ENCODE results near the gene DYNLT1. TPM values are rescaled to one million over a fixed set of nuclear protein-coding genes. Genes with fewer than 3 reads are reported as not detected.
"Not testable (repeated sequence)": the region's sequence is repeated elsewhere in the genome, so short reads cannot be mapped to it uniquely, and the experiment has no call there.

DYNLT1 gene
- total and polyA plus RNA-seq, 4 donors: 78.6 to 211 (median 90.2) TPM

DNA sequence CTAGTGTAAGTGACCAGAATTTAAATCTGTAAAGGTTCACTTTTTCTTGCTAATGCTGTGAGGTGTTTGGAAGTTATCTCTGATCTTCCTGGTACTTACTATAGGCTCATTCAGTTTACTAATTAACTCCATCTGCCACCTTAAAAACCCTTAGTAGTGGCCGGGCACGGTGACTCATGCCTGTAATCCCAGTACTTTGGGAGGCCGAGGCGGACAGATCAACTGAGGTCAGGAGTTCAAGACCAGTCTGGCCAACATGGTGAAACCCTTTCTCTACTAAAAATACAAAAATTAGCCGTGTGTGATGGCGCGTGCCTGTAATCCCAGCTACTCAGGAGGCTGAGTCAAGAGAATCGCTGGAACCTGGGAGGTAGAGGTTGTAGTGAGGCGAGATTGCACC lies 12.4 kb upstream of the DYNLT1 start:
- H3K4me3 ChIP-seq (ENCODE audit: low read length in 2 of 2); H3K4me1 ChIP-seq (ENCODE audit: control insufficient read depth in 1 of 2, insufficient read depth in 2 of 2, low read length in 2 of 2); ATAC-seq (ENCODE audit: low FRiP score); intact Hi-C loops (cut with DNase I); DNase-seq; H3K27me3 ChIP-seq (ENCODE audit: control insufficient read depth in 1 of 2, insufficient read depth in 2 of 2, low read length in 1 of 2); H3K36me3 ChIP-seq (ENCODE audit: control insufficient read depth in 1 of 2, insufficient read depth in 2 of 2, low read length in 1 of 2); H3K27ac ChIP-seq (ENCODE audit: low read depth in 1 of 2, low read length in 2 of 2); H3K9me3 ChIP-seq (ENCODE audit: control insufficient read depth, low read length): not testable (repeated sequence)
- WGBS, 2 donors: 86 to 87% methylated on average over 9 of the region's 9 CpGs

DNA sequence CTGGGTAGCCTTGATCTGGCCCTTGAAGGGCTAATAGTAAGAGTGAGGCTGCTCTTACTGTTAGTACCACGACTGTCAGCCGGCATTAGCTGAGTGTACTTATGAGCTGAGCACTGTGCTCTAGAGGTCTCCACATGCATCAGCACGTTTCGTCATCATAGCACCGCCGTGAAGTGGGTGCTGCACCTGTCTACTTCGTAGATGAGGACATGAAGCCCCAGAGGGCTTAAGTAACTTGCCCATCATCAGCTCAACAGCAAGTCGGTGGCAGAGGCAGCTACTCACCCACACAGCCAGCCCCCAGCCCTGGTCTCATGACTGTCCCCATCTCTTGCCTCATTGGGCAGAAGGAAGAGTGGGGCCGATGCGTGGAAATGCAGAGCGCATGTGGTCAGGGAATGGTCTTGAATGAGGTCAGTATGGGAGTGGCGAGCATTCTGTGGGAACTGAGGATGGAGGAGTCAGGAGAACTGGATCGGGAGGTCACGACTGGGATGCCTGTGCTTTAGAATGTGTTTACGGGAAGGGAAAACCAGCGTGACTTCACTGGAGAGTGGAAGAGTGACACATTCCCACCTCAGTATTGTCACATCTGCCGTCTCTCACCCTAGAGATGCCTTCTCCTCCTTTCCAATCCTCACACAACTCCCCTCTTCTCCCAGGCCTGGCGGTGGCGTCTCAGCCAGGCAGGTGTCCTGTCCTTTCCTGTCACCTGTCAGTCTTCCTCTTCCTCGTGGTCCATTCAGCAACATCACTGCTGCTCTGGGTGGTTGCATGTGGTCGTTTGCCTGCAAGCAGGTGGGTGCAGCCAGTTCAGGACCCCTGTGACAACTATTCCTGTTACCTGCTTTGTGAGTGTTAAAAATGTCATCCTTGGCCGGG lies 11.3 kb upstream of the DYNLT1 start:
- Histone ChIP-seq H3K4me1 (ENCODE audit: control insufficient read depth in 1 of 2, insufficient read depth in 2 of 2, low read length in 2 of 2) (no peaks in the 10 kb centered on the region), H3K9me3 (ENCODE audit: control insufficient read depth, low read length) (no peaks in the 10 kb centered on the region), H3K4me3 (ENCODE audit: low read length in 2 of 2) (no peak overlapping the region), H3K27ac (ENCODE audit: low read depth in 1 of 2, low read length in 2 of 2) (no peak overlapping the region), H3K27me3 (ENCODE audit: control insufficient read depth in 1 of 2, insufficient read depth in 2 of 2, low read length in 1 of 2) (no peaks in the 10 kb centered on the region), H3K36me3 (ENCODE audit: control insufficient read depth in 1 of 2, insufficient read depth in 2 of 2, low read length in 1 of 2) (no peaks in the 10 kb centered on the region)
- intact Hi-C loops (cut with DNase I): no loop called here
- WGBS, 2 donors: 88 to 90% methylated on average over 22 of the region's 22 CpGs
- DNase-seq: no peak
- no peak for ATAC-seq (ENCODE audit: low FRiP score)

DNA sequence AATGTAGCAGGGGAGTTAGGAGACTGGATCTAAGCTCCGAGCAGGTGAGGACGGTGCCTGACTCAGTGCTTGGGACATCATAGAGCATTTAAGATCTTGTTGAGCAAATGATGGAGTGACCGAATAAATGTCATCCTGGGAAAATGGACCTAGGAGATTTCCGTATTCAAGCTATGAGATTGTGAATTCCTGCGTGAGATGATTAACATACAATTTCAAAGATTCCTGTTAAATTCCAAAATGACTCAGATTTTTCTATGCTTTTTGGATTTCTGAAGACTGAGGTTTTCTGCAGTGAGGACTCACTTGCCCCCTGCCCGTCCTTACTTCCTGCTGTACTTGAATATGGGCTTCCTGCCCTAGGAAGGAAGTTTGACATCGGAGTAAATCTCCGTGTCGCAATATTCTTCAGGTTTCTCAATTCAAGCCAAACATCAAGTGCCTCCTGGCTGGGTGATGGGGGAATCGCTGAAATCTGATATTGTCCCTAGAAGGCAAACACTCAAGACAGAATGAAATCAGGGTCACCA lies 10.5 kb upstream of the DYNLT1 start:
- ATAC-seq (ENCODE audit: low FRiP score) (no peak), DNase-seq (no peak)
- Histone ChIP-seq H3K27me3 (ENCODE audit: control insufficient read depth in 1 of 2, insufficient read depth in 2 of 2, low read length in 1 of 2) (no peaks in the 10 kb centered on the region), H3K9me3 (ENCODE audit: control insufficient read depth, low read length) (no peaks in the 10 kb centered on the region), H3K4me1 (ENCODE audit: control insufficient read depth in 1 of 2, insufficient read depth in 2 of 2, low read length in 2 of 2) (no peaks in the 10 kb centered on the region), H3K4me3 (ENCODE audit: low read length in 2 of 2) (no peak overlapping the region), H3K27ac (ENCODE audit: low read depth in 1 of 2, low read length in 2 of 2) (no peak overlapping the region), H3K36me3 (ENCODE audit: control insufficient read depth in 1 of 2, insufficient read depth in 2 of 2, low read length in 1 of 2) (no peaks in the 10 kb centered on the region)
- 90 to 91% methylated on average over 10 of the region's 10 CpGs for WGBS, 2 donors
- intact Hi-C loops (cut with DNase I): no loop called here

DNA sequence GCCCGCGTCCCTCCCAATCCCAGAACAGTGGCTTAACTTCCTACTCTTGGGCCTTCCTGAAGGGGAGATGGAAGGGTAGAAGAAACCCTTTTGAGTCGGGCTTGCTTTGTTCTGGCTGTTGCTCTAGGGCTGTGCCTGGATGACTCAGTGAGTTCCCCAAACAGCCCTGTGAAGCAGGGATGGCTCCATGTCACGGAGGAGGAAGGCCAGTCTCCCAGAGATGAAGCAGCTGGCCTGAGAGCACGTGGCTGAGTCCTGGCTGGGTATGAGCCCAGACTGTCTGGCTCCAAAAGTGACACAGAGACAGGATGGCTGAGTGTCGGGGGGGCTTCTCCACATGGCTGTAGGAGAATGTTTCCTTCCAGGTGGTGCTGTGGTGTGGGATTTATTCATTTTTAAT lies 10.0 kb upstream of the DYNLT1 start:
- DNase-seq (peak in 1 of 2 donors; percentile 89), ATAC-seq (ENCODE audit: low FRiP score) (peak; percentile 85)
- H3K4me3 ChIP-seq (ENCODE audit: low read length in 2 of 2): no peak overlapping the region
- 44 to 51% methylated on average over 6 of the region's 6 CpGs for WGBS, 2 donors
- intact Hi-C loops (cut with DNase I): no loop called here
- H3K27me3 ChIP-seq (ENCODE audit: control insufficient read depth in 1 of 2, insufficient read depth in 2 of 2, low read length in 1 of 2): no peaks in the 10 kb centered on the region
- H3K36me3 ChIP-seq (ENCODE audit: control insufficient read depth in 1 of 2, insufficient read depth in 2 of 2, low read length in 1 of 2): no peaks in the 10 kb centered on the region
- H3K4me1 ChIP-seq (ENCODE audit: control insufficient read depth in 1 of 2, insufficient read depth in 2 of 2, low read length in 2 of 2): no peaks in the 10 kb centered on the region
- no peaks in the 10 kb centered on the region for H3K9me3 ChIP-seq (ENCODE audit: control insufficient read depth, low read length)
- no peak overlapping the region for H3K27ac ChIP-seq (ENCODE audit: low read depth in 1 of 2, low read length in 2 of 2)

DNA sequence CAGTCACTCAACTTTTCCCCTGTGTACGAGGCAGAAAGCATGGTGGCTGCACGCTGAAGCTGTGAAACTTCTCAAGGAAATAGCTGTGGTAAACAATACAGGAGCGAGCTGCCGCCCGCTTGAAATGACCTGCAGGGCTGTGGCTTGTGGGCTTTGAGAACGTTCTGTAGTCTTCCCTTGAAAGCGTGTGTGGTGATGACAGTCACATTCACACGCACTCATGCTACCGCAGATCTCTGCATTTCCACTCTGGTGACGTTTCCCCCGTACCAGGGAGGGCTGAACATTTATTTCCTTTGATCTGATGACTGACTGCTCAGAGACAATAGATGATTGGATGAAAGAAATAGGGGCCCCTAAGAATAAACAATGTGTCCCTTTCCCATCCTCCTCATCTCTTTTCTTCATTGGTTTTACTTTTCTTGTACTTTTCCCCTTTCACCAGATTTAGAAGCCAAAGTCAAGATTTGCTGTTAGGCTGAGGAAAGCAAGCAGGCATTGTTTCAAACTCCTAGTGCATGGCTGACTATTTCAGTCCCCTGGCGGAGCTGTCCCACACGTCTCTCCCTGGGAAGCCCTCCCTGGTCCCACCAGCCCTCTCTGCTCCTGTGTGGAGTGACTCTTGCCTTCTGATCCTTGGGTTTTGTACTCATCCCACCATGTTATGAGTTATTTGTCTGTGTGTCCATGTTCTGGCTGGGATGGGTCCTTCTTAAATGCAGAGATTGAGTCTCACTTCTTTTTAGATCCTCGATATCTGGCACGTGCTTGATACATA lies 9.2 kb upstream of the DYNLT1 start:
- ATAC-seq (ENCODE audit: low FRiP score): peak; percentile 38
- Histone ChIP-seq H3K9me3 (ENCODE audit: control insufficient read depth, low read length) (no peaks in the 10 kb centered on the region), H3K36me3 (ENCODE audit: control insufficient read depth in 1 of 2, insufficient read depth in 2 of 2, low read length in 1 of 2) (no peaks in the 10 kb centered on the region), H3K27ac (ENCODE audit: low read depth in 1 of 2, low read length in 2 of 2) (no peak overlapping the region), H3K27me3 (ENCODE audit: control insufficient read depth in 1 of 2, insufficient read depth in 2 of 2, low read length in 1 of 2) (no peaks in the 10 kb centered on the region), H3K4me1 (ENCODE audit: control insufficient read depth in 1 of 2, insufficient read depth in 2 of 2, low read length in 2 of 2) (no peaks in the 10 kb centered on the region), H3K4me3 (ENCODE audit: low read length in 2 of 2) (no peak overlapping the region)
- peak in 1 of 2 donors; percentile 58 for DNase-seq
- WGBS, 2 donors: 61 to 68% methylated on average over 15 of the region's 15 CpGs
- intact Hi-C loops (cut with DNase I): no loop called here

DNA sequence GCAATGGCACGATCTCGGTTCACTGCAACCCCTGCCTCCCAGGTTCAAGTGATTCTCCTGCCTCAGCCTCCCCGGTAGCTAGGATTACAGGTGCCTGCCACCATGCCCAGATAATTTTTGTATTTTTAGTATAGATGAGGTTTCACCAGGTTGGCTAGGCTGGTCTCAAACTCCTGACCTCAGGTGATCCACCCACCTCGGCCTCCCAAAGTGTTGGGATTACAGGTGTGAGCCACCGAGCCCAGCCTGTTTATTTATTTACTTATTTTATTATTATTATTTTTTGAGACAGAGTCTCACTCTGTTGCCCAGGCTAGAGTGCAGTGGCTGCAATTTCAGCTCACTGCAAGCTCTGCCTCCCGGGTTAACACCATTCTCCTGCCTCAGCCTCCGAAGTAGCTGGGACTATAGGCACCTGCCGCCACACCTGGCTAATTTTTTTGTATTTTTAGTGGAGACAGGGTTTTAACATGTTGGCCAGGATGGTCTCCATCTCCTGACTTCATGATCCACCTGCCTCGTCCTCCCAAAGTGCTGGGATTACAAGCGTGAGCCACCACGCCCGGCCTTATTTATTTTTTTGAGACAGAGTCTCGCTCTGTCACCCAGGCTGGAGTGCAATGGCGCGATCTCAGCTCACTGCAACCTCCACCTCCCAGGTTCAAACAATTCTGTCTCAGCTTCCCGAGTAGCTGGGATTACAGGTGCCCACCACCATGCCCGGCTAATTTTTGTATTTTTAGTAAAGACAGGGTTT lies 7.6 kb upstream of the DYNLT1 start:
- DNase-seq; intact Hi-C loops (cut with DNase I): not testable (repeated sequence)
- WGBS, 2 donors: 84 to 99% methylated on average over 17 of the region's 17 CpGs

DNA sequence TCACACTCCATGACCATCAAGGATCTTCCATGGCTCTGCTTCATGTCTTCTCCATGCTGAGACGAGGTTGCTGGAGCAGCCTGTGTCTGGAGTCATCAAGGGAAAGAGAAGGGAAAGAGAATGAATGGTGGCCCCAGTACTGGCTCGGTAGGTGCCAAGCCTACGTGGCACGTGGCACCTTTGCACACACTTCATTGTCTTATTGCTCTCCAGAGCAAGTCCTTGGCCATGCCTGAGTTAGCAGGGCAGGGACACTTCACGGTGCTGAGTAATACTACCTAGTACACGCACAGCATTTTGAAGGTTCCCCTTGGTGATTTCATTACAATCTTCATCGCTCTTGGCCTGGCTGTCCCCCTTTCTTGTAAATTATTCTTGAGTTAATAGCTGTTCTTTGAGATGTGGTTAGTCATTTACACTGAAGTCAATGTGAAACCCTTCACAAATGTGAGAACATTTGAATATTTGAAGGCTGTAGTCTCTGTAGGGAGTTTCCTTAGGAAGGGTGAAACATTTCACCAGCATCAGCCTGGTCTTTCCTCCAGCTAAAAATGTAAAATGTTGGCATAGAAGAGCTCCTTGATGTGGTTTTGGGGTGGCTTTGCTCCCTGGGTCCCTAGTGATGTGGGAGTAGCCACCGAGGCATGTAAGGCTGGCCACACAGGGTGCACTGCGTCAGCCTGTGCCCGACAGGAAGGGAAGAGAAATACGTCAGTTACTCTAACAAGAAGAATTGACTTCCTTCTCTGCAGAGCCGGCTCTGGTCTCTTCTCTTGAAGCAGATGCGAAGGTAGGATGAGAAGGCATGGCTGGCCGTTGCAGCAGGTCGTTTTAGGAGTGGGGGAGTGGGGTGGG lies 5.0 kb upstream of the DYNLT1 start, which contains the start of gene SYTL3:
Gene SYTL3, plus strand, starts transcription at position 766 of the 855 bp plus-strand sequence. CDS start 13,215 bp downstream, outside the sequence.
- WGBS, 2 donors: 57 to 60% methylated on average over 15 of the region's 15 CpGs
- H3K27ac ChIP-seq (ENCODE audit: low read depth in 1 of 2, low read length in 2 of 2): no peak within 1 kb of the TSS
- no peak for ATAC-seq (ENCODE audit: low FRiP score)
- peak in 1 of 2 donors; percentile 80 for DNase-seq
- intact Hi-C loops (cut with DNase I): no loop called here
- H3K4me3 ChIP-seq (ENCODE audit: low read length in 2 of 2): no peak within 1 kb of the TSS
- H3K4me1 ChIP-seq (ENCODE audit: control insufficient read depth in 1 of 2, insufficient read depth in 2 of 2, low read length in 2 of 2): no peaks in the 10 kb centered on the region
- H3K27me3 ChIP-seq (ENCODE audit: control insufficient read depth in 1 of 2, insufficient read depth in 2 of 2, low read length in 1 of 2): no peaks in the 10 kb centered on the region
- no peaks in the 10 kb centered on the region for H3K9me3 ChIP-seq (ENCODE audit: control insufficient read depth, low read length)
- H3K36me3 ChIP-seq (ENCODE audit: control insufficient read depth in 1 of 2, insufficient read depth in 2 of 2, low read length in 1 of 2): no peaks in the 10 kb centered on the region

More for the DNA sequence above, 7.6 kb upstream of the DYNLT1 start:
- not testable (repeated sequence) for H3K9me3 ChIP-seq (ENCODE audit: control insufficient read depth, low read length); H3K4me1 ChIP-seq (ENCODE audit: control insufficient read depth in 1 of 2, insufficient read depth in 2 of 2, low read length in 2 of 2); H3K27me3 ChIP-seq (ENCODE audit: control insufficient read depth in 1 of 2, insufficient read depth in 2 of 2, low read length in 1 of 2); H3K36me3 ChIP-seq (ENCODE audit: control insufficient read depth in 1 of 2, insufficient read depth in 2 of 2, low read length in 1 of 2); H3K27ac ChIP-seq (ENCODE audit: low read depth in 1 of 2, low read length in 2 of 2); H3K4me3 ChIP-seq (ENCODE audit: low read length in 2 of 2); ATAC-seq (ENCODE audit: low FRiP score)

All from aorta (tissue), 5 donors.